Cerebellar nuclear complex (tissue), 1 donor: Measurements from ENCODE around the gene GRM7.

Source experiments
- DNase-seq, 2 experiments: peaks; one replicate each; lab custom pipeline; 2025; lab: John Stamatoyannopoulos, UW

Gene GRM7

GRCh38 chr3:7728566-7729519, 867.9 kb downstream of the GRM7 start:
- no peak for DNase-seq

- no peak for DNase-seq
Observed at GRCh38 chr3:7733933-7734332, 873.0 kb downstream of the GRM7 start.

GRCh38 chr3:7734456-7734855, 873.5 kb downstream of the GRM7 start:
- DNase-seq = no peak

- no peak for DNase-seq
Observed at GRCh38 chr3:7737263-7737662, 876.3 kb downstream of the GRM7 start.

- no peak for DNase-seq
Observed at GRCh38 chr3:7739754-7740153, 878.8 kb downstream of the GRM7 start.

GRCh38 chr3:7740458-7740857, 879.5 kb downstream of the GRM7 start:
- no peak for DNase-seq

- no peak for DNase-seq
Observed at GRCh38 chr3:7744850-7745249, 883.9 kb downstream of the GRM7 start.

- DNase-seq = no peak
Observed at GRCh38 chr3:7745711-7746110, 884.8 kb downstream of the GRM7 start.

- DNase-seq = no peak
Observed at GRCh38 chr3:7749931-7750695, 889.2 kb downstream of the GRM7 start.

GRCh38 chr3:7752005-7752404, 891.1 kb downstream of the GRM7 start:
- DNase-seq = no peak

- DNase-seq = no peak
Observed at GRCh38 chr3:7754653-7755441, 893.9 kb downstream of the GRM7 start.

- no peak for DNase-seq
Observed at GRCh38 chr3:7759630-7760029, 898.7 kb downstream of the GRM7 start.

GRCh38 chr3:7760718-7761117, 899.8 kb downstream of the GRM7 start:
- DNase-seq = no peak

GRCh38 chr3:7764115-7764514, 903.2 kb downstream of the GRM7 start:
- no peak for DNase-seq

GRCh38 chr3:7766530-7766929, 905.6 kb downstream of the GRM7 start:
- no peak for DNase-seq

GRCh38 chr3:7779331-7779730, 918.4 kb downstream of the GRM7 start:
- DNase-seq = no peak

- no peak for DNase-seq
Observed at GRCh38 chr3:7781395-7781794, 920.5 kb downstream of the GRM7 start.

- DNase-seq = no peak
Observed at GRCh38 chr3:7787871-7788828, 927.2 kb downstream of the GRM7 start.

- DNase-seq = no peak
Observed at GRCh38 chr3:7788881-7789280, 928.0 kb downstream of the GRM7 start.

GRCh38 chr3:7789324-7789723, 928.4 kb downstream of the GRM7 start:
- DNase-seq = no peak

GRCh38 chr3:7790141-7790540, 929.2 kb downstream of the GRM7 start:
- no peak for DNase-seq
